K562 (cell line): Measurements from ENCODE around the gene NFIC. TPM values are rescaled to one million over a fixed set of nuclear protein-coding genes. Genes with fewer than 3 reads are reported as not detected.
A peak's percentile ranks its signal among the peaks of the same experiment; 100 is the strongest.

Experiments
- ATAC-seq: fragments of 200-7000 bp; cut with Tn5 transposase; 3 replicates; pipeline ENCODE4 v1.9.1; 2020; ENCODE audit warnings: moderate library complexity
- BruUV-seq: library from RNA; stranded (reverse); fragments of 400-500 nt; replicated peaks from 2 replicates; lab custom pipeline; 2021; lab: Mats Ljungman, UMichigan
- CTCF ChIA-PET: fragments of 300-600 bp; formaldehyde crosslinking; extraction: SDS; loops from one replicate; lab custom pipeline; 2021; ENCODE audit warnings: low intra/inter-chr PET ratio; lab: Yijun Ruan, JAX
- POLR2A ChIA-PET: fragments of 300-600, 350-650 bp; sonication (Branson Sonifier 250); formaldehyde crosslinking; extraction: SDS; loops from one replicate; lab custom pipeline; 2021; ENCODE audit warnings: antibody characterized with exemption, inconsistent platforms; lab: Yijun Ruan, JAX
- DNase-seq, 4 experiments: peaks; one replicate each; pipeline versions ENCODE4 v3.0.0 to v3.0.0-alpha.2; 2011 to 2018; ENCODE audit warnings: low spot score in 3 of 4, mixed read lengths in 3 of 4; ENCODE audit errors: extremely low read depth in 1 of 4
- FAIRE-seq: peaks from 2 replicates; lab custom pipeline; 2011; peaks lifted over from hg19 to GRCh38; lab: Jason Lieb, UNC
- H2AFZ ChIP-seq: 2 replicates; pipeline ENCODE4 v1.6.0; 2011; ENCODE audit warnings: low read depth, low read length, control low read depth, inconsistent platforms
- H3K27ac ChIP-seq: fragments of 200-600 bp; 3 replicates; pipeline ENCODE4 v1.8.0; 2011; ENCODE audit warnings: low read depth, mild to moderate bottlenecking, control low read depth, inconsistent platforms, low read length, moderate library complexity, mixed read lengths; ENCODE audit errors: extremely low read depth
- H3K27me3 ChIP-seq, 2 experiments: fragments of 300-600 bp in 1 of 2; 2 replicates in 1 of 2; 3 replicates in 1 of 2; pipeline versions ENCODE4 v1.6.0 to v1.8.0; 2011; ENCODE audit warnings: inconsistent platforms in 2 of 2, low read length in 2 of 2, mild to moderate bottlenecking in 1 of 2, mixed read lengths in 1 of 2, moderate library complexity in 1 of 2; ENCODE audit not compliant: control insufficient read depth in 2 of 2, insufficient read depth in 2 of 2
- H3K36me3 ChIP-seq: fragments of 300-600 bp; 3 replicates; pipeline ENCODE4 v1.8.0; 2011; ENCODE audit warnings: mild to moderate bottlenecking, low read length, inconsistent platforms; ENCODE audit not compliant: control insufficient read depth, insufficient read depth
- H3K4me1 ChIP-seq, 2 experiments: fragments of 200-600 bp in 1 of 2; replicated peaks in 1 of 2; 2 replicates in 1 of 2; 3 replicates in 1 of 2; pipeline versions ENCODE4 v1.5.1 to v1.8.0; 2011; ENCODE audit warnings: inconsistent platforms in 2 of 2, low read length in 2 of 2, mild to moderate bottlenecking in 1 of 2, mixed read lengths in 1 of 2, moderate library complexity in 1 of 2; ENCODE audit not compliant: control insufficient read depth in 2 of 2, insufficient read depth in 2 of 2
- H3K4me2 ChIP-seq: 2 replicates; pipeline ENCODE4 v1.6.1; 2011; ENCODE audit warnings: low read length, control low read depth, inconsistent platforms, mixed read lengths; ENCODE audit not compliant: insufficient read depth
- H3K4me3 ChIP-seq: fragments of 200-600 bp; sonication (generic), shearing (Covaris generic); 2 replicates; pipeline ENCODE4 v1.5.1; 2016; ENCODE audit warnings: control low read depth, inconsistent platforms
- H3K79me2 ChIP-seq: fragments of 200-600 bp; 3 replicates; pipeline ENCODE4 v1.8.0; 2011; ENCODE audit warnings: low read length, inconsistent platforms; ENCODE audit not compliant: control insufficient read depth, insufficient read depth
- H3K9ac ChIP-seq, 2 experiments: 2 replicates each; pipeline versions ENCODE4 v1.6.0 to v1.6.1; 2011; ENCODE audit warnings: low read depth in 2 of 2, low read length in 2 of 2, control low read depth in 1 of 2, inconsistent platforms in 1 of 2, mild to moderate bottlenecking in 1 of 2, mixed read lengths in 1 of 2; ENCODE audit not compliant: insufficient read depth in 1 of 2
- H3K9me1 ChIP-seq: one replicate; pipeline ENCODE4 v1.6.0; 2011; ENCODE audit warnings: inconsistent platforms, mild to moderate bottlenecking, low read length, moderate library complexity; ENCODE audit not compliant: control insufficient read depth, insufficient read depth
- H3K9me3 ChIP-seq: replicated peaks from 2 replicates; pipeline ENCODE4 v1.5.1; 2011; ENCODE audit warnings: low read depth, low read length, inconsistent platforms; ENCODE audit not compliant: control insufficient read depth, insufficient read depth
- H4K20me1 ChIP-seq: replicated peaks from 2 replicates; pipeline ENCODE4 v1.6.1; 2011; ENCODE audit warnings: low read length, inconsistent platforms, mixed read lengths; ENCODE audit not compliant: control insufficient read depth, insufficient read depth
- POLR2G ChIP-seq: fragments of 200-400 bp; formaldehyde crosslinking; IDR thresholded peaks from 2 replicates; pipeline ENCODE4 v1.6.1; 2017; ENCODE audit warnings: low read depth, mild to moderate bottlenecking, antibody characterized with exemption, low read length, moderate library complexity
- ZNF444 ChIP-seq: fragments of 250-450 bp; sonication (Bioruptor Pico); IDR thresholded peaks from 2 replicates; pipeline ENCODE4 v1.4.0; 2020; ENCODE audit warnings: mild to moderate bottlenecking, moderate library complexity
- ZNF592 ChIP-seq: fragments of 450-650 bp; IDR thresholded peaks from 2 replicates; pipeline ENCODE4 v1.6.1; 2017; ENCODE audit warnings: antibody characterized with exemption, mild to moderate bottlenecking
- WGBS: fragments of 100-300 bp; shearing (Covaris generic); methylation state at CpG from one replicate; pipeline ENCODE4 v1.1.6; 2016; ENCODE audit warnings: low coverage, mixed read lengths; ENCODE audit not compliant: insufficient coverage; ENCODE audit errors: missing lambda C conversion rate; 5-methylcytosine and 5-hydroxymethylcytosine counted together
- in situ Hi-C: fragments of 300-500 bp; cut with MboI; formaldehyde crosslinking; loops from 4 replicates; pipeline ENCODE4 v1.15.0; 2018; ENCODE audit warnings: inconsistent platforms, mixed read lengths
- intact Hi-C: fragments of 100-400 bp; cut with micrococcal nuclease; formaldehyde crosslinking; loops from 2 replicates; pipeline ENCODE4 v1.14.2; 2022
- polyA plus RNA-seq, 8 experiments: library from polyadenylated mRNA; depleted of rRNA in 4 of 8; stranded (reverse) in 5 of 8; unstranded in 3 of 8; fragments of >200 nt; fragmentation: Nextera tagmentation in 2 of 8; fragmentation: Illumina TruSeq in 1 of 8; extraction: Ambion mirVana in 2 of 8; extraction: Trizol in 1 of 8; gene quantifications; 2 replicates each; pipeline versions ENCODE4 v1.2.1 to v1.2.3, GENCODE V29; 2011 to 2014; ENCODE audit warnings: inconsistent platforms in 1 of 8, missing spikeins in 1 of 8
- total RNA-seq, 7 experiments: library from RNA; depleted of rRNA in 6 of 7; stranded (reverse); fragments of >200 nt in 6 of 7; fragmentation: Illumina TruSeq in 2 of 7; extraction: Trizol in 2 of 7; gene quantifications; 2 replicates each; pipeline versions ENCODE4 v1.2.1 to v1.2.3, GENCODE V29; 2011 to 2021; ENCODE audit warnings: low replicate concordance in 1 of 7

NFIC gene
- total and polyA plus RNA-seq, 9 of the 15 experiments (the other 6 are each of a cell fraction or from before 2014, with no cell fraction given) = 0.71 to 62.1 (median 6.9) TPM

- DNase-seq = no peak
- intact Hi-C loops (no loop called here), in situ Hi-C loops (no loop called here)
- Histone ChIP-seq H3K4me2 (no peak overlapping the region), H3K9me1 (peaks cover 8% of the 10 kb centered on the region), H3K79me2 (peaks cover 76% of the 10 kb centered on the region), H3K4me3 (no peak overlapping the region), H3K36me3 (peaks cover 22% of the 10 kb centered on the region; the same call in 1 of the 3 replicates), H3K9me3 (no peaks in the 10 kb centered on the region), H4K20me1 (peaks cover 46% of the 10 kb centered on the region), H3K27me3 (no peaks in the 10 kb centered on the region), H2AFZ (no peak overlapping the region), H3K27ac (no peak overlapping the region), H3K4me1 (peaks cover 11 to 76% of the 10 kb centered on the region in 2 experiments), H3K9ac (no peak overlapping the region)
- BruUV-seq = no TSS peak
- WGBS = 72% methylated on average over 14 of the region's 15 CpGs
- no peak for FAIRE-seq
- ChIA-PET POLR2A (interaction anchor here (0.6 to 2.0 kb wide), 3 partner anchors 12 to 36 kb away, joined by 3 to 6 read pairs (median 3); partner anchors contain the start of gene DOHH), CTCF (interaction anchor here (0.6 kb wide), 1 partner anchor 21 kb away, joined by 3 read pairs; no protein-coding TSS in a partner anchor)
- TF ChIP-seq POLR2G = 0 out of 2 replicates have a peak, but pooled peaks have one; percentile 5
- no peak for TF ChIP-seq ZNF592
- TF ChIP-seq ZNF444 = no peak
- ATAC-seq = no peak
These were observed 149.6 kb downstream of the NFIC start for GRCh38 chr19:3515891-3516422.
